HepG2 (cell line): ENCODE measurements around the gene CAND1. TPM values are rescaled to one million over a fixed set of nuclear protein-coding genes. Genes with fewer than 3 reads are reported as not detected.

Source experiments
- ATAC-seq: fragments of 200-7000 bp; cut with Tn5 transposase; 3 replicates; pipeline ENCODE4 v1.9.1; 2020; ENCODE audit warnings: mild to moderate bottlenecking, moderate library complexity
- BruUV-seq: library from RNA; stranded (reverse); fragments of 400-500 nt; replicated peaks from 2 replicates; lab custom pipeline; 2021; lab: Mats Ljungman, UMichigan
- CTCF ChIA-PET: fragments of 300-600 bp; formaldehyde crosslinking; extraction: SDS; loops from one replicate; lab custom pipeline; 2021; ENCODE audit warnings: low total read pairs, inconsistent platforms, low intra/inter-chr PET ratio; lab: Yijun Ruan, JAX
- POLR2A ChIA-PET: fragments of 350-600 bp; sonication (Branson Sonifier 250); formaldehyde crosslinking; loops from one replicate; lab custom pipeline; 2020; ENCODE audit warnings: antibody characterized with exemption, inconsistent platforms; lab: Yijun Ruan, JAX
- DNase-seq: peaks from one replicate; pipeline ENCODE4 v3.0.0-alpha.2; 2015; ENCODE audit warnings: low spot score
- FAIRE-seq: peaks from 3 replicates; lab custom pipeline; 2011; peaks lifted over from hg19 to GRCh38; lab: Jason Lieb, UNC
- H2AFZ ChIP-seq: one replicate; pipeline ENCODE4 v1.6.1; 2011; ENCODE audit warnings: low read length, inconsistent platforms
- H3K27ac ChIP-seq: fragments of 300-600 bp; 3 replicates; pipeline ENCODE4 v1.8.0; 2011; ENCODE audit warnings: mixed run types, mild to moderate bottlenecking, mixed read lengths, low read length, inconsistent platforms; ENCODE audit not compliant: insufficient read depth; ENCODE audit errors: extremely low read length
- H3K27me3 ChIP-seq, 2 experiments: fragments of 200-600 bp in 1 of 2; 2 replicates in 1 of 2; 3 replicates in 1 of 2; pipeline versions ENCODE4 v1.6.0 to v1.8.0; 2011; ENCODE audit warnings: low read length in 2 of 2, mild to moderate bottlenecking in 2 of 2, moderate library complexity in 2 of 2, inconsistent platforms in 1 of 2; ENCODE audit not compliant: insufficient read depth in 2 of 2, control insufficient read depth in 1 of 2
- H3K36me3 ChIP-seq, 2 experiments: fragments of 200-600 bp in 1 of 2; replicated peaks in 1 of 2; 2 replicates in 1 of 2; 3 replicates in 1 of 2; pipeline versions ENCODE4 v1.5.1 to v1.8.0; 2011; ENCODE audit warnings: low read length in 2 of 2, inconsistent platforms in 1 of 2; ENCODE audit not compliant: insufficient read depth in 2 of 2, control insufficient read depth in 1 of 2
- H3K4me1 ChIP-seq: 2 replicates; pipeline ENCODE4 v1.5.1; 2012; ENCODE audit warnings: low read length, inconsistent platforms; ENCODE audit not compliant: insufficient read depth
- H3K4me2 ChIP-seq: 2 replicates; pipeline ENCODE4 v1.6.0; 2011; ENCODE audit warnings: low read depth, low read length, inconsistent platforms
- H3K4me3 ChIP-seq, 3 experiments: fragments of 200-600 bp in 1 of 3; sonication (generic), shearing (Covaris generic) in 1 of 3; replicated peaks in 1 of 3; 2 replicates each; pipeline ENCODE4 v1.5.1; 2011 to 2016; ENCODE audit warnings: low read length in 3 of 3, inconsistent platforms in 2 of 3, low read depth in 2 of 3, mild to moderate bottlenecking in 2 of 3, control low read depth in 1 of 3, mixed read lengths in 1 of 3; ENCODE audit not compliant: insufficient read depth in 1 of 3
- H3K79me2 ChIP-seq: one replicate; pipeline ENCODE4 v1.6.1; 2011; ENCODE audit warnings: low read length, inconsistent platforms; ENCODE audit not compliant: insufficient read depth
- H3K9ac ChIP-seq: 2 replicates; pipeline ENCODE4 v1.6.0; 2011; ENCODE audit warnings: mild to moderate bottlenecking, low read depth, low read length, inconsistent platforms; ENCODE audit not compliant: insufficient read depth
- H3K9me3 ChIP-seq: 2 replicates; pipeline ENCODE4 v1.5.1; 2012; ENCODE audit warnings: mild to moderate bottlenecking, low read length
- H4K20me1 ChIP-seq: 2 replicates; pipeline ENCODE4 v1.6.0; 2011; ENCODE audit warnings: inconsistent platforms, mild to moderate bottlenecking, low read length, moderate library complexity; ENCODE audit not compliant: insufficient read depth
- CEBPB ChIP-seq: IDR thresholded peaks from 2 replicates; pipeline ENCODE4 v1.6.1; 2011; ENCODE audit warnings: low read depth, low read length, improper control_type of control experiment, borderline replicate concordance
- CREM ChIP-seq, 2 experiments: sonication (generic) in 1 of 2; formaldehyde crosslinking in 1 of 2; IDR thresholded peaks; 2 replicates each; pipeline versions ENCODE4 v1.4.0 to v1.6.1; 2016 to 2020; ENCODE audit warnings: antibody characterized with exemption in 1 of 2, mild to moderate bottlenecking in 1 of 2, missing genetic modification reagents in 1 of 2
- HMGXB3 ChIP-seq: sonication (generic); formaldehyde crosslinking; IDR thresholded peaks from 2 replicates; pipeline ENCODE4 v1.4.0; 2020; ENCODE audit warnings: missing genetic modification reagents, borderline replicate concordance
- PAF1 ChIP-seq: IDR thresholded peaks from 2 replicates; pipeline ENCODE4 v1.6.1; 2016; ENCODE audit warnings: missing genetic modification reagents, missing compliant biosample characterization
- PCBP1 ChIP-seq: fragments of 200-400 bp; formaldehyde crosslinking; IDR thresholded peaks from 2 replicates; pipeline ENCODE4 v1.6.1; 2017; ENCODE audit warnings: mild to moderate bottlenecking, low read depth, low read length, borderline replicate concordance
- ZNF264 ChIP-seq: sonication (generic); formaldehyde crosslinking; IDR thresholded peaks from 2 replicates; pipeline ENCODE4 v1.4.0; 2020; ENCODE audit warnings: missing genetic modification reagents
- ZNF564 ChIP-seq: sonication (generic); formaldehyde crosslinking; IDR thresholded peaks from 2 replicates; pipeline ENCODE4 v1.8.1; 2023; ENCODE audit warnings: mild to moderate bottlenecking, missing genetic modification reagents
- ZNF737 ChIP-seq: sonication (generic); formaldehyde crosslinking; IDR thresholded peaks from 2 replicates; pipeline ENCODE4 v1.5.0; 2020; ENCODE audit warnings: missing genetic modification reagents, mild to moderate bottlenecking, borderline replicate concordance
- WGBS: methylation state at CpG from one replicate; pipeline ENCODE4 v1.1.6; 2017; ENCODE audit warnings: low lambda C conversion rate; 5-methylcytosine and 5-hydroxymethylcytosine counted together
- in situ Hi-C: cut with HindIII; loops from 2 replicates; pipeline ENCODE4 v1.10.0; 2017; ENCODE audit warnings: low pct_unique_long_range_greater_than_20kb; ENCODE audit not compliant: extremely low pct_ligation_motif_present
- intact Hi-C: fragments of 100-400 bp; cut with micrococcal nuclease; formaldehyde crosslinking; loops from one replicate; pipeline ENCODE4 v1.10.0; 2022; ENCODE audit not compliant: unreplicated experiment
- polyA plus RNA-seq, 8 experiments: library from polyadenylated mRNA; depleted of rRNA in 3 of 8; stranded (reverse) in 7 of 8; unstranded in 1 of 8; fragments of >200 nt; fragmentation: Illumina TruSeq in 4 of 8; extraction: Trizol in 4 of 8; gene quantifications; 2 replicates each; pipeline versions ENCODE4 v1.2.1 to v1.2.3, GENCODE V29; 2011 to 2016; ENCODE audit warnings: low read depth in 4 of 8, missing spikeins in 1 of 8, mixed read lengths in 1 of 8; ENCODE audit not compliant: insufficient read depth in 1 of 8
- total RNA-seq, 5 experiments: library from RNA; depleted of rRNA; stranded (reverse); fragments of >200 nt; fragmentation: Illumina TruSeq; extraction: Trizol; gene quantifications; 2 replicates each; pipeline ENCODE4 v1.2.3, GENCODE V29; 2016; ENCODE audit warnings: low read depth in 1 of 5
- TF ChIP-seq, protein P1 (sequence below): sonication (generic); formaldehyde crosslinking; IDR thresholded peaks from 2 replicates; pipeline ENCODE4 v1.4.0; 2020; ENCODE audit warnings: missing genetic modification reagents
- TF ChIP-seq, protein P2 (sequence below): sonication (generic); formaldehyde crosslinking; IDR thresholded peaks from 2 replicates; pipeline ENCODE4 v1.4.0; 2020; ENCODE audit warnings: missing genetic modification reagents
- TF ChIP-seq, protein P3 (sequence below): sonication (generic); formaldehyde crosslinking; IDR thresholded peaks from 2 replicates; pipeline ENCODE4 v1.4.0; 2020; ENCODE audit warnings: missing genetic modification reagents; ENCODE audit errors: not compliant biosample characterization

CAND1 gene
- total and polyA plus RNA-seq, 2 of the 13 experiments (the other 11 are each of a cell fraction or from before 2014, with no cell fraction given): 56.2 to 138 TPM

DNA sequence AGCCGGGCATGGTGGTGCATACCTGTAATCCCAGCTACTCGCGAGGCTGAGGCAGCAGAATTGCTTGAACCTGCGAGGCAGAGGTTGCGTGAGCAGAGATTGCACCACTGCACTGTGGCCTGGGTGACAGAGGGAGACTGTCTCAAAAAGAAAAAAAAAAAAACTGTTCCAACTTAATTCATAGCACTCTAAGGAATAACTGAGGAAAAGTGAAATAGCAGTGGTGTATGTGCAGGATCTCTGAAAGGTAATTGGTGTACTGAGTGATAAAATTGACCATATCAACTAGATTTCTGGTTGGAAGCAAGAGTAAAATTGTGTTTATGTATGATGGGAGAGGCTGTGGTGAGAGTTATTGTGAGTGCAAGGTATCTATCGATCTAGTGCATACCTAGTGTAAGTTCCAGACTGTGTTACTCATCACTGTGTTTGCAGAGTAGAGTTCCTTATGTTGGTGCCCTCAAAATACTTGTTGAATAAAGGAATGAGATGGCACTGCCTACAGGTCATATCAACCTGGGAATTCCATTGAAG lies 6.3 kb downstream of the CAND1 start (continued):
- TF ChIP-seq PAF1 (CRISPR knock-in tag): no peak
- TF ChIP-seq, protein P1, sequence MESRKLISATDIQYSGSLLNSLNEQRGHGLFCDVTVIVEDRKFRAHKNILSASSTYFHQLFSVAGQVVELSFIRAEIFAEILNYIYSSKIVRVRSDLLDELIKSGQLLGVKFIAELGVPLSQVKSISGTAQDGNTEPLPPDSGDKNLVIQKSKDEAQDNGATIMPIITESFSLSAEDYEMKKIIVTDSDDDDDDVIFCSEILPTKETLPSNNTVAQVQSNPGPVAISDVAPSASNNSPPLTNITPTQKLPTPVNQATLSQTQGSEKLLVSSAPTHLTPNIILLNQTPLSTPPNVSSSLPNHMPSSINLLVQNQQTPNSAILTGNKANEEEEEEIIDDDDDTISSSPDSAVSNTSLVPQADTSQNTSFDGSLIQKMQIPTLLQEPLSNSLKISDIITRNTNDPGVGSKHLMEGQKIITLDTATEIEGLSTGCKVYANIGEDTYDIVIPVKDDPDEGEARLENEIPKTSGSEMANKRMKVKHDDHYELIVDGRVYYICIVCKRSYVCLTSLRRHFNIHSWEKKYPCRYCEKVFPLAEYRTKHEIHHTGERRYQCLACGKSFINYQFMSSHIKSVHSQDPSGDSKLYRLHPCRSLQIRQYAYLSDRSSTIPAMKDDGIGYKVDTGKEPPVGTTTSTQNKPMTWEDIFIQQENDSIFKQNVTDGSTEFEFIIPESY (CRISPR knock-in tag): peak; percentile 83; the same call in 1 of the 2 replicates
- TF ChIP-seq, protein P2, sequence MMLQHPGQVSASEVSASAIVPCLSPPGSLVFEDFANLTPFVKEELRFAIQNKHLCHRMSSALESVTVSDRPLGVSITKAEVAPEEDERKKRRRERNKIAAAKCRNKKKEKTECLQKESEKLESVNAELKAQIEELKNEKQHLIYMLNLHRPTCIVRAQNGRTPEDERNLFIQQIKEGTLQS (CRISPR knock-in tag): 0 out of 2 replicates have a peak, but pooled peaks have one; percentile 44
- TF ChIP-seq CREM (IDR thresholded peaks at IDR 0.05): no peak
- no peak for TF ChIP-seq CREM (CRISPR knock-in tag; IDR thresholded peaks at IDR 0.05)
- TF ChIP-seq CEBPB: peak; percentile 60; the same call in 1 of the 2 replicates
- TF ChIP-seq ZNF264 (CRISPR knock-in tag): no peak
- no peak for TF ChIP-seq ZNF737 (CRISPR knock-in tag)
- no peak for TF ChIP-seq PCBP1
- TF ChIP-seq, protein P3, sequence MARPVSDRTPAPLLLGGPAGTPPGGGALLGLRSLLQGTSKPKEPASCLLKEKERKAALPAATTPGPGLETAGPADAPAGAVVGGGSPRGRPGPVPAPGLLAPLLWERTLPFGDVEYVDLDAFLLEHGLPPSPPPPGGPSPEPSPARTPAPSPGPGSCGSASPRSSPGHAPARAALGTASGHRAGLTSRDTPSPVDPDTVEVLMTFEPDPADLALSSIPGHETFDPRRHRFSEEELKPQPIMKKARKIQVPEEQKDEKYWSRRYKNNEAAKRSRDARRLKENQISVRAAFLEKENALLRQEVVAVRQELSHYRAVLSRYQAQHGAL: no peak

DNA sequence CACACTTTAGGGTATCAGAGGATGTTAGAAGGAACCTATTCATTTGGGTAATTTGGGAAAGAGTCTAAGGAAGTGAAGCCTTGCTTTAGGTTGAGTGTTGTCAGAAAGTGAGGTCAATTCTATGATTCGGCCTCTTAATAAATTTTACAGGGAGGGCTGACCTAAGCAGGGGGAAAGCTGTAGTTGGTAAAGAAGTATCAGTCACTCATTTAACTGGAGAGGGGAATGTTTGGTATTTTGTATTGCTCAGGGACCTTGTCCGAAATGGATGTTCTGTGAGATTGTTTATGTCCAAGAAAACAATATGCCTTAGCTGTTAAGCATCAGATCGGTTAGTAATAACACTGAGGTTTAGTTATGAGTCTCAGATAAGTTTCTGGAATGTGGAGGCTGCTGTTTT lies 7.3 kb downstream of the CAND1 start:
- ATAC-seq: no peak
- Histone ChIP-seq H3K4me1 (peaks cover 49% of the 10 kb centered on the region), H3K27me3 (no peaks in the 10 kb centered on the region), H3K79me2 (peaks cover 98% of the 10 kb centered on the region), H2AFZ (no peak overlapping the region), H3K36me3 (peaks cover 0 to 4% of the 10 kb centered on the region in 2 experiments; a peak in 2 of 5 replicates), H3K4me2 (no peak overlapping the region), H3K27ac (no peak overlapping the region), H3K9me3 (no peaks in the 10 kb centered on the region), H4K20me1 (peaks cover 60% of the 10 kb centered on the region), H3K4me3 (no peak overlapping the region), H3K9ac (no peak overlapping the region)
- intact Hi-C loops: no loop called here
- 94% methylated on average over 3 of the region's 3 CpGs for WGBS
- in situ Hi-C loops: no loop called here
- no peak for DNase-seq
- POLR2A ChIA-PET: no interaction called here
- TF ChIP-seq ZNF564 (CRISPR knock-in tag): no peak
- no peak for TF ChIP-seq HMGXB3 (CRISPR knock-in tag)
- CTCF ChIA-PET: no interaction called here
- BruUV-seq: no TSS peak
- no peak for FAIRE-seq
